ENCODE data around the gene PDSS2. TPM values are rescaled to one million over a fixed set of nuclear protein-coding genes. Genes with fewer than 3 reads are reported as not detected.
"Not testable (repeated sequence)": the region's sequence is repeated elsewhere in the genome, so short reads cannot be mapped to it uniquely, and the experiment has no call there.

PDSS2 gene
- total and polyA plus RNA-seq, 10 donors: 4.3 to 16.6 (median 11.7) TPM

DNA sequence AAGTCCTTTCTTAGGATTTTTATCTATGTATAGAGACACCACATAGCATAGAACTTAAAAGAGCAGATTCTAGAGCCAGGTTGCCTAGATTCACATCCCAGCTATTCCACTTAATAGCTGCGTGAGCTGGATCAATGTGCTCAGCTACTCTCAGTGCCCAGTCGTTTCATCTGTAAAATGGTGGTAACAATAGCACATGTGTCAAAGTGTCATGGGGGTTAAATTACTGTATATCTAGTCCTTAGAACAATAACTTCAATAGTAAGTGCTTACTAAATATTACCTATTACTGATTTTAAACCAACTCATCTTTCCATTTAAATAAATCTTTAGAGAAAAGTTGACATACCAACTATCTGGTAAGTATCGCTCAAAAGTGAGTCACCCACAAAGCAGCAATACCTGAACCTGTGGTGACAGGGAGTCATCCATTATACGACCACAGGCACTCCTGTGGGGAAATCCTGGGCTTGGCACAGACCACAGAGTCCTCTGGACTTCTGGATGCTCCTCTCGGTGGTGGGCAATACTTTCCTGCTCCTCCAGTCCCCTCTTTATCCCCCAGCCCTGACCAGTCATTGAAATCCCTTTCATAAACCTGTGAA lies 154.8 kb downstream of the PDSS2 start:
- Histone ChIP-seq H3K27me3 (replicated peaks in 1 of 7) (no peaks in the 10 kb centered on the region), H3K4me1 (no peaks in the 10 kb centered on the region), H3K36me3 (peaks cover 0 to 4% (median 0%) of the 10 kb centered on the region in 6 donors), H3K27ac (no peak overlapping the region), H3K4me3 (no peak overlapping the region), H3K9me3 (no peaks in the 10 kb centered on the region)
- no peak for DNase-seq
- intact Hi-C loops (cut with DNase I; ENCODE audit: low total_unique reads): no loop called here
- TF ChIP-seq, protein P1, sequence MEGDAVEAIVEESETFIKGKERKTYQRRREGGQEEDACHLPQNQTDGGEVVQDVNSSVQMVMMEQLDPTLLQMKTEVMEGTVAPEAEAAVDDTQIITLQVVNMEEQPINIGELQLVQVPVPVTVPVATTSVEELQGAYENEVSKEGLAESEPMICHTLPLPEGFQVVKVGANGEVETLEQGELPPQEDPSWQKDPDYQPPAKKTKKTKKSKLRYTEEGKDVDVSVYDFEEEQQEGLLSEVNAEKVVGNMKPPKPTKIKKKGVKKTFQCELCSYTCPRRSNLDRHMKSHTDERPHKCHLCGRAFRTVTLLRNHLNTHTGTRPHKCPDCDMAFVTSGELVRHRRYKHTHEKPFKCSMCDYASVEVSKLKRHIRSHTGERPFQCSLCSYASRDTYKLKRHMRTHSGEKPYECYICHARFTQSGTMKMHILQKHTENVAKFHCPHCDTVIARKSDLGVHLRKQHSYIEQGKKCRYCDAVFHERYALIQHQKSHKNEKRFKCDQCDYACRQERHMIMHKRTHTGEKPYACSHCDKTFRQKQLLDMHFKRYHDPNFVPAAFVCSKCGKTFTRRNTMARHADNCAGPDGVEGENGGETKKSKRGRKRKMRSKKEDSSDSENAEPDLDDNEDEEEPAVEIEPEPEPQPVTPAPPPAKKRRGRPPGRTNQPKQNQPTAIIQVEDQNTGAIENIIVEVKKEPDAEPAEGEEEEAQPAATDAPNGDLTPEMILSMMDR (IDR thresholded peaks at IDR 0.05 in 8 of 11, conservative IDR thresholded peaks at IDR 0.05 in 3 of 11): no peak
- TF ChIP-seq POLR2A (IDR thresholded peaks at IDR 0.05) (no peak), POLR2AphosphoS5 (IDR thresholded peaks at IDR 0.05) (no peak)
- WGBS, 5 donors: 88 to 94% (median 93%) methylated on average over 5 of the region's 5 CpGs

DNA sequence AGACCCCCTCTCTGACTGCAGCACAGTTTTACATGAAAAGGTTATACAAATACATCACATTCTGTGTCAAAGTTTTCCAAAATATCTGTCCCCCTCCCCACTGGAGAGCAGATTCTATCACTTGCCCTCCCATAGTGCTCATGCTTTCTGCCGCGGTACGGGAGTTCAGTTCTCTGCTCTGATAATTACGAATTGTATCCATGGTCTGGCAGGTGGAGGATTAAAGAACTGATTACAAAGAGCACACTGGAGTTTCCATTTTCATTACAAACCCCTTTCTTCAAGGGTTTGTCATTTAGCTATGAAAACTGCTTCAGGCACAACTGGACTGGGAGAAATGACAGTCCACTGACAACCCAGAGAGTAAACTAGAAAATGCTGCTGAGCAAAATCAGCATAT lies 166.0 kb downstream of the PDSS2 start:
- Histone ChIP-seq H3K4me3 (no peak overlapping the region), H3K27me3 (replicated peaks in 1 of 7) (no peaks in the 10 kb centered on the region), H3K4me1 (no peaks in the 10 kb centered on the region), H3K36me3 (no peaks in the 10 kb centered on the region), H3K9me3 (no peaks in the 10 kb centered on the region), H3K27ac (no peak overlapping the region)
- intact Hi-C loops (cut with DNase I; ENCODE audit: low total_unique reads): no loop called here
- TF ChIP-seq POLR2A (IDR thresholded peaks at IDR 0.05): no peak
- no peak for TF ChIP-seq POLR2AphosphoS5 (IDR thresholded peaks at IDR 0.05)
- TF ChIP-seq, protein P1 (IDR thresholded peaks at IDR 0.05 in 8 of 11, conservative IDR thresholded peaks at IDR 0.05 in 3 of 11): no peak
- no peak for DNase-seq
- WGBS, 5 donors: 86 to 99% (median 91%) methylated on average over 4 of the region's 4 CpGs

DNA sequence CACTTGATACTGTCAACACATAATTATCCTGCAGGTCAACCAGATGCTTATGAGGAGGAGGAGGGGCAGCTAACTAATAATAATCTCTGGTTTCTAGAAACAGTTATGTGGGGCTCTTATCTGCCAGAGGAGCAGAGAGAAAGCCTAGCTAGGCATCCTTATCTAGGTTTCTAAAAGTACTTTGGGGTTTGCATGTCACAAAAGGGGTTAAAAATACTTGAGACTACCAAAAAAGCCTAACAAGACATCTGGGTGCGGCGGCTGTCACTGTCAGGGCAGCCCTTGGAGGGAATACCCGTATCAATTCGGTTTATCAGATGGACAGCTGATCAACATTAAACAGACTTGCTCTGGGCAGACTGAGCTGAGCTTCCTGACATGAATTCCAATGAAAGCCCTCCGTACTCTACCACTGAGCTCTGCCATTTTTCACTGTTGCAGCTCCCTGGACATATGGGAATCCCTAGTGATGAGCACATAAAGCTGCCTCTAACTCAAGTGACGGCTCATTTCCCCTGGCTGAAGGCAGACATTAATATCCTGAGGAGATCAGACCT lies 166.6 kb downstream of the PDSS2 start:
- Histone ChIP-seq H3K36me3 (no peaks in the 10 kb centered on the region), H3K27me3 (replicated peaks in 1 of 7) (no peaks in the 10 kb centered on the region), H3K4me3 (no peak overlapping the region), H3K4me1 (no peaks in the 10 kb centered on the region), H3K27ac (no peak overlapping the region), H3K9me3 (no peaks in the 10 kb centered on the region)
- intact Hi-C loops (cut with DNase I; ENCODE audit: low total_unique reads): no loop called here
- TF ChIP-seq, protein P1 (IDR thresholded peaks at IDR 0.05 in 8 of 11, conservative IDR thresholded peaks at IDR 0.05 in 3 of 11): no peak
- TF ChIP-seq POLR2A (IDR thresholded peaks at IDR 0.05): no peak
- TF ChIP-seq POLR2AphosphoS5 (IDR thresholded peaks at IDR 0.05): no peak
- 86 to 95% (median 88%) methylated on average over 6 of the region's 6 CpGs for WGBS, 5 donors
- DNase-seq: no peak

DNA sequence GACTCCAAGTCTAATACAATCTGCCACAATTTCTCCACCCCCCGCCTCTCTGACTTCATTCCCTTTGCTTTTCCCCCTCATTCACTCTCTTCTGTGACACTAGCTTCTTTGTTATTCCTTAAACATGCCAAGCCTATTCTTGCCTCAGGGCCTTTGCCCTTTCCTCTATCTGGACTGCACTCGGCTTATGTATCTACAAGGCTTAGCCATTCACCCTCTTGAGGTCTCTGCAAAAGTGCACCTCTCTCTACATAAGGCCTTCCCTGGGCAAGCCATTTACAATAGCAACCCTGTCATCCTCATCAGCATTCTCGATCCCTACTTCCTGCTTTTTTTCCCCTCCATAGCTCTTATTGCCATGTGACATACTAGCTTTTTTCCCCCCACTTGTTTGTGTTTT lies 168.9 kb downstream of the PDSS2 start:
- Histone ChIP-seq H3K27me3 (replicated peaks in 1 of 7) (no peaks in the 10 kb centered on the region), H3K36me3 (no peaks in the 10 kb centered on the region), H3K4me3 (no peak overlapping the region), H3K4me1 (no peaks in the 10 kb centered on the region), H3K27ac (no peak overlapping the region), H3K9me3 (no peaks in the 10 kb centered on the region)
- intact Hi-C loops (cut with DNase I; ENCODE audit: low total_unique reads): no loop called here
- TF ChIP-seq, protein P1 (IDR thresholded peaks at IDR 0.05 in 8 of 11, conservative IDR thresholded peaks at IDR 0.05 in 3 of 11): no peak
- TF ChIP-seq POLR2AphosphoS5 (IDR thresholded peaks at IDR 0.05): no peak
- DNase-seq: no peak
- 88 to 96% (median 91%) methylated on average over 3 of the region's 3 CpGs for WGBS, 5 donors

DNA sequence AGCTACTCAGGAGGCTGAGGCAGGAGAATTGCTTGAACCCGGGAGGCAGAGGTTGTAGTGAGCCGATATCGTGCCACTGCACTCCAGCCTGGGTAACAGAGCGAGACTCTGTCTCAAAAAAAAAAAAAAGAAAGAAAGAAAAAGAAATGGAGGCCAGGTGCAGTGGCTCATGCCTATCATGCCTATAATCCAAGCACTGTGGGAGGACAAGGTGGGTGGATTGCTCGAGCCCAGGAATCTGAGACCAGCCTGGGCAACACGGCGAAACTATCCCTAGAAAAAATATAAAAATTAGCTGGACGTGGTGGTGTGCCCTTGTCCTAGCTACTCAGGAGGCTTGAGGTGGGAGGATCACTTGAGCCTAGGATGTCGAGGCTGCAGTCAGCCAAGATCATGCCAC lies 170.1 kb downstream of the PDSS2 start:
- H3K27me3 ChIP-seq (replicated peaks in 1 of 7); H3K4me1 ChIP-seq; H3K27ac ChIP-seq; H3K4me3 ChIP-seq; H3K36me3 ChIP-seq; intact Hi-C loops (cut with DNase I; ENCODE audit: low total_unique reads); H3K9me3 ChIP-seq; DNase-seq: not testable (repeated sequence)
- WGBS, 5 donors: 95 to 98% (median 97%) methylated on average over 9 of the region's 9 CpGs

DNA sequence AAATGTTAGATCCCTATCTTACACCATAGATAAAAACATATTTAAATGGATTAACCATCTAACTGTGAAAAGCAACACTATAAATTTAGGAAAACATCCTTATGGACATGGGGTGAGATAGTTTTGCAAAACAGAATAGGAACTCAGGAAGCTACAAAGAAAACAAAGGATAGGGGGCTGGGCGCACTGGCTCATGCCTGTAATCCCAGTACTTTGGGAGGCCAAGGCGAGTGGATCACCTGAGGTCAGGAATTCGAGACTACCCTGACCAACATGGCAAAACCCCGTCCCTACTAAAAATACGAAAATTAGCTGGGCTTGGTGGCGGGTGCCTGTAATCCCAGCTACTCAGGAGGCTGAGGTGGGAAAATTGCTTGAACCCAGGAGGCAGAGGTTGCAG lies 173.7 kb downstream of the PDSS2 start:
- H3K4me3 ChIP-seq; DNase-seq; H3K4me1 ChIP-seq; H3K9me3 ChIP-seq; H3K27me3 ChIP-seq (replicated peaks in 1 of 7); H3K36me3 ChIP-seq; intact Hi-C loops (cut with DNase I; ENCODE audit: low total_unique reads); H3K27ac ChIP-seq: not testable (repeated sequence)
- WGBS, 5 donors: 90 to 100% (median 98%) methylated on average over 6 of the region's 6 CpGs
